HG02840 (cell line): ENCODE results near the gene ASIC5.
"Not testable (repeated sequence)": the region's sequence is repeated elsewhere in the genome, so short reads cannot be mapped to it uniquely, and the experiment has no call there.

Source experiments
- ATAC-seq: cut with Tn5 transposase; IDR thresholded peaks from one replicate; pipeline ENCODE4 v1.9.1; 2021; ENCODE audit warnings: mild to moderate bottlenecking, moderate library complexity, moderate number of reproducible peaks; ENCODE audit not compliant: unreplicated experiment, low FRiP score

The ASIC5 gene

GRCh38 chr4:155805016-155805415 lies 61.1 kb downstream of the ASIC5 start:
- no peak for ATAC-seq

- no peak for ATAC-seq
Observed at GRCh38 chr4:155802190-155802959, 63.7 kb downstream of the ASIC5 start.

GRCh38 chr4:155800685-155801343 lies 65.3 kb downstream of the ASIC5 start:
- no peak for ATAC-seq

- ATAC-seq, result no peak
Observed at GRCh38 chr4:155799794-155800123, 66.3 kb downstream of the ASIC5 start.

GRCh38 chr4:155799116-155799793 lies 66.8 kb downstream of the ASIC5 start:
- ATAC-seq, result no peak

GRCh38 chr4:155797581-155797980 lies 68.5 kb downstream of the ASIC5 start:
- not testable (repeated sequence) for ATAC-seq

GRCh38 chr4:155795991-155796390 lies 70.1 kb downstream of the ASIC5 start:
- ATAC-seq, result peak; percentile 77

GRCh38 chr4:155794589-155795236 lies 71.4 kb downstream of the ASIC5 start:
- no peak for ATAC-seq

GRCh38 chr4:155789982-155790381 lies 76.1 kb downstream of the ASIC5 start:
- ATAC-seq, result no peak

GRCh38 chr4:155789391-155789790 lies 76.7 kb downstream of the ASIC5 start:
- no peak for ATAC-seq

- ATAC-seq, result peak; percentile 98
Observed at GRCh38 chr4:155787113-155787710, 78.9 kb downstream of the ASIC5 start.

- no peak for ATAC-seq
Observed at GRCh38 chr4:155785828-155786227, 80.2 kb downstream of the ASIC5 start.

- ATAC-seq, result no peak
Observed at GRCh38 chr4:155784637-155785036, 81.4 kb downstream of the ASIC5 start.

- ATAC-seq, result no peak
Observed at GRCh38 chr4:155781249-155781831, 84.7 kb downstream of the ASIC5 start.

- ATAC-seq, result no peak
Observed at GRCh38 chr4:155780775-155781174, 85.3 kb downstream of the ASIC5 start.
